Smooth muscle cell (in vitro differentiated cells): ENCODE data around the gene AQP1. TPM values are rescaled to one million over a fixed set of nuclear protein-coding genes. Genes with fewer than 3 reads are reported as not detected.

Experiments
- DNase-seq: peaks from one replicate; lab custom pipeline; 2025; ENCODE audit not compliant: unreplicated experiment; lab: John Stamatoyannopoulos, UW
- H2AFZ ChIP-seq: fragments of 200-600 bp; sonication (generic); 2 replicates; pipeline ENCODE4 v1.6.0; 2016; ENCODE audit warnings: antibody characterized with exemption, low read depth, mild to moderate bottlenecking
- H3F3A ChIP-seq: fragments of 200-600 bp; sonication (generic); 2 replicates; pipeline ENCODE4 v1.6.0; 2017; ENCODE audit warnings: antibody characterized with exemption, low read depth
- H3K27ac ChIP-seq: fragments of 200-600 bp; sonication (generic); 2 replicates; pipeline ENCODE4 v1.5.1; 2016; ENCODE audit warnings: low read depth, mild to moderate bottlenecking
- H3K27me3 ChIP-seq: fragments of 200-600 bp; sonication (generic); 2 replicates; pipeline ENCODE4 v1.6.1; 2016; ENCODE audit warnings: low read depth, mild to moderate bottlenecking
- H3K36me3 ChIP-seq: fragments of 200-600 bp; sonication (generic); 2 replicates; pipeline ENCODE4 v1.5.1; 2016; ENCODE audit warnings: low read depth
- H3K4me1 ChIP-seq: fragments of 200-600 bp; sonication (generic); 2 replicates; pipeline ENCODE4 v1.5.1; 2016; ENCODE audit warnings: low read depth
- H3K4me2 ChIP-seq: fragments of 200-600 bp; sonication (generic); 2 replicates; pipeline ENCODE4 v1.6.0; 2016; ENCODE audit warnings: mild to moderate bottlenecking
- H3K4me3 ChIP-seq: fragments of 200-600 bp; sonication (generic); 2 replicates; pipeline ENCODE4 v1.5.1; 2016; ENCODE audit warnings: mild to moderate bottlenecking
- H3K79me2 ChIP-seq: fragments of 200-600 bp; sonication (generic); 2 replicates; pipeline ENCODE4 v1.6.0; 2016; ENCODE audit warnings: low read depth, mild to moderate bottlenecking
- H3K9ac ChIP-seq: fragments of 200-600 bp; sonication (generic); 2 replicates; pipeline ENCODE4 v1.6.0; 2016; ENCODE audit warnings: low read depth
- H3K9me3 ChIP-seq: fragments of 200-600 bp; sonication (generic); replicated peaks from 2 replicates; pipeline ENCODE4 v1.5.1; 2016; ENCODE audit warnings: low read depth
- H4K20me1 ChIP-seq: fragments of 200-600 bp; sonication (generic); 2 replicates; pipeline ENCODE4 v1.6.0; 2016; ENCODE audit warnings: low read depth
- CTCF ChIP-seq: fragments of 200-600 bp; sonication (generic); IDR thresholded peaks from 2 replicates; pipeline ENCODE4 v1.5.1; 2017; ENCODE audit warnings: borderline replicate concordance, mild to moderate bottlenecking, antibody characterized with exemption; ENCODE audit not compliant: insufficient read depth, poor library complexity, severe bottlenecking
- WGBS: methylation state at CpG from one replicate; pipeline ENCODE4 v1.1.7; 2016; ENCODE audit warnings: low lambda C conversion rate; 5-methylcytosine and 5-hydroxymethylcytosine counted together
- polyA plus RNA-seq: library from polyadenylated mRNA; unstranded; fragments of >200 nt; fragmentation: Nextera tagmentation; extraction: Ambion mirVana; gene quantifications from 2 replicates; pipeline ENCODE4 v1.2.1, GENCODE V29; 2016
- total RNA-seq: library from RNA; depleted of rRNA; stranded (reverse); fragments of >200 nt; gene quantifications from 2 replicates; pipeline ENCODE4 v1.2.3, GENCODE V29; 2014

The AQP1 gene
- total and polyA plus RNA-seq, 2 experiments from 2014 or later = 2,330 to 2,747 TPM

GRCh38 chr7:30893357-30893756 is 18.3 kb upstream of the AQP1 start:
- H3K27ac ChIP-seq = peak overlapping the region; percentile 17
- DNase-seq = no peak
- WGBS = 44% methylated on average over 6 of the region's 6 CpGs
- no peak overlapping the region for H3K9ac ChIP-seq
- no peaks in the 10 kb centered on the region for H3K79me2 ChIP-seq
- no peaks in the 10 kb centered on the region for H4K20me1 ChIP-seq
- no peak overlapping the region for H3K4me3 ChIP-seq
- no peaks in the 10 kb centered on the region for H3K27me3 ChIP-seq
- H3F3A ChIP-seq = peaks cover 7% of the 10 kb centered on the region
- H3K4me1 ChIP-seq = peaks cover 23% of the 10 kb centered on the region
- TF ChIP-seq CTCF = no peak
- no peaks in the 10 kb centered on the region for H3K36me3 ChIP-seq
- H3K9me3 ChIP-seq = no peaks in the 10 kb centered on the region
- H3K4me2 ChIP-seq = peak overlapping the region; percentile 38
- no peak overlapping the region for H2AFZ ChIP-seq

GRCh38 chr7:30894009-30894408 is 17.6 kb upstream of the AQP1 start:
- H3K27me3 ChIP-seq = no peaks in the 10 kb centered on the region
- WGBS = 100% methylated on average over 1 of the region's 1 CpG
- no peak for TF ChIP-seq CTCF

GRCh38 chr7:30894866-30895605 is 16.6 kb upstream of the AQP1 start:
- Histone ChIP-seq H3F3A (no peaks in the 10 kb centered on the region), H3K9me3 (no peaks in the 10 kb centered on the region), H3K4me1 (peaks cover 14% of the 10 kb centered on the region), H3K4me2 (peak overlapping the region; percentile 29), H3K36me3 (no peaks in the 10 kb centered on the region), H3K4me3 (no peak overlapping the region), H3K27me3 (no peaks in the 10 kb centered on the region), H4K20me1 (no peaks in the 10 kb centered on the region), H3K79me2 (no peaks in the 10 kb centered on the region), H2AFZ (no peak overlapping the region), H3K9ac (no peak overlapping the region), H3K27ac (peak overlapping the region; percentile 26)
- TF ChIP-seq CTCF = no peak
- no peak for DNase-seq
- WGBS = 88% methylated on average over 14 of the region's 14 CpGs

More at GRCh38 chr7:30894009-30894408, 17.6 kb upstream of the AQP1 start:
- DNase-seq = no peak
- no peaks in the 10 kb centered on the region for H3K9me3 ChIP-seq
- H3K27ac ChIP-seq = no peak overlapping the region
- no peaks in the 10 kb centered on the region for H3K36me3 ChIP-seq
- no peak overlapping the region for H3K4me3 ChIP-seq
- H3K4me2 ChIP-seq = peak overlapping the region; percentile 38
- H3K79me2 ChIP-seq = no peaks in the 10 kb centered on the region
- H3K4me1 ChIP-seq = peaks cover 16% of the 10 kb centered on the region
- peaks cover 4% of the 10 kb centered on the region for H3F3A ChIP-seq
- no peaks in the 10 kb centered on the region for H4K20me1 ChIP-seq
- H2AFZ ChIP-seq = no peak overlapping the region
- no peak overlapping the region for H3K9ac ChIP-seq

- 53% methylated on average over 9 of the region's 9 CpGs for WGBS
- Histone ChIP-seq H3K4me3 (no peak overlapping the region), H3K9ac (no peak overlapping the region), H3K79me2 (no peaks in the 10 kb centered on the region), H2AFZ (no peak overlapping the region), H3K36me3 (no peaks in the 10 kb centered on the region), H4K20me1 (no peaks in the 10 kb centered on the region), H3K9me3 (no peaks in the 10 kb centered on the region), H3K27me3 (no peaks in the 10 kb centered on the region), H3K4me2 (peak overlapping the region; percentile 29), H3F3A (no peaks in the 10 kb centered on the region), H3K27ac (peak overlapping the region; percentile 4), H3K4me1 (peaks cover 14% of the 10 kb centered on the region)
- DNase-seq = no peak
- TF ChIP-seq CTCF = no peak
Measured at GRCh38 chr7:30896036-30896435, 15.6 kb upstream of the AQP1 start.
